GM23338 (cell line): ENCODE results near the gene MRGPRF. TPM values are rescaled to one million over a fixed set of nuclear protein-coding genes. Genes with fewer than 3 reads are reported as not detected.

Experiments
- ATAC-seq: fragments of 200-7000 bp; cut with Tn5 transposase; 3 replicates; pipeline ENCODE4 v1.9.1; 2020
- DNase-seq: peaks from one replicate; pipeline ENCODE4 v3.0.0-alpha.2; 2015; ENCODE audit warnings: low spot score
- H2AFZ ChIP-seq: fragments of 200-600 bp; sonication (generic); 2 replicates; pipeline ENCODE4 v1.8.0; 2016; ENCODE audit warnings: antibody characterized with exemption, mild to moderate bottlenecking, moderate library complexity
- H3F3A ChIP-seq: fragments of 200-600 bp; sonication (generic); replicated peaks from 2 replicates; pipeline ENCODE4 v1.8.0; 2017; ENCODE audit warnings: antibody characterized with exemption, mixed run types, low read depth
- H3K27ac ChIP-seq: fragments of 200-600 bp; sonication (generic); 2 replicates; pipeline ENCODE4 v1.6.1; 2016; ENCODE audit warnings: low read depth
- H3K27me3 ChIP-seq: fragments of 200-600 bp; sonication (generic); 2 replicates; pipeline ENCODE4 v1.8.0; 2016; ENCODE audit warnings: mild to moderate bottlenecking, mixed run types, moderate library complexity; ENCODE audit not compliant: insufficient read depth
- H3K36me3 ChIP-seq: fragments of 200-600 bp; sonication (generic); 2 replicates; pipeline ENCODE4 v1.8.0; 2016; ENCODE audit warnings: mild to moderate bottlenecking; ENCODE audit not compliant: insufficient read depth
- H3K4me1 ChIP-seq: fragments of 200-600 bp; sonication (generic); 2 replicates; pipeline ENCODE4 v1.8.0; 2016; ENCODE audit warnings: mild to moderate bottlenecking, moderate library complexity; ENCODE audit not compliant: insufficient read depth
- H3K4me2 ChIP-seq: fragments of 200-600 bp; sonication (generic); 2 replicates; pipeline ENCODE4 v1.7.1; 2017; ENCODE audit warnings: mixed run types
- H3K4me3 ChIP-seq: fragments of 200-600 bp; sonication (generic); 2 replicates; pipeline ENCODE4 v1.6.1; 2016; ENCODE audit warnings: mixed run types
- H3K79me2 ChIP-seq: fragments of 200-600 bp; sonication (generic); replicated peaks from 2 replicates; pipeline ENCODE4 v1.8.0; 2017; ENCODE audit warnings: mild to moderate bottlenecking; ENCODE audit not compliant: insufficient read depth
- H3K9me2 ChIP-seq: fragments of 200-600 bp; sonication (generic); 2 replicates; pipeline ENCODE4 v1.8.0; 2017; ENCODE audit not compliant: insufficient read depth
- H4K20me1 ChIP-seq: fragments of 200-600 bp; sonication (generic); replicated peaks from 2 replicates; pipeline ENCODE4 v1.8.0; 2017; ENCODE audit warnings: mild to moderate bottlenecking; ENCODE audit not compliant: insufficient read depth
- H3K27ac Mint-ChIP-seq: 2 replicates; pipeline ENCODE4 v1.8.0; 2020; ENCODE audit warnings: inconsistent platforms, mild to moderate bottlenecking, moderate library complexity, mixed read lengths
- H3K27me3 Mint-ChIP-seq: 3 replicates; pipeline ENCODE4 v1.8.0; 2022; ENCODE audit warnings: low read depth, mild to moderate bottlenecking, moderate library complexity, mixed read lengths, inconsistent platforms; ENCODE audit not compliant: insufficient read depth, poor library complexity
- H3K36me3 Mint-ChIP-seq: 3 replicates; pipeline ENCODE4 v1.8.0; 2021; ENCODE audit warnings: low read depth, mild to moderate bottlenecking, inconsistent platforms, moderate library complexity, mixed read lengths
- H3K4me1 Mint-ChIP-seq: 3 replicates; pipeline ENCODE4 v1.8.0; 2020; ENCODE audit warnings: mild to moderate bottlenecking, inconsistent platforms, mixed read lengths
- H3K4me3 Mint-ChIP-seq: 3 replicates; pipeline ENCODE4 v1.8.0; 2021; ENCODE audit warnings: moderate library complexity, mild to moderate bottlenecking, inconsistent platforms, mixed read lengths
- H3K9me3 Mint-ChIP-seq: 3 replicates; pipeline ENCODE4 v1.8.0; 2020; ENCODE audit warnings: moderate library complexity, mild to moderate bottlenecking, inconsistent platforms, mixed read lengths
- CREB1 ChIP-seq: fragments of 250-450 bp; sonication (Bioruptor Pico); IDR thresholded peaks from 2 replicates; pipeline ENCODE4 v1.5.0; 2020; ENCODE audit warnings: low read depth, mild to moderate bottlenecking, moderate library complexity
- ETS1 ChIP-seq: IDR thresholded peaks from 2 replicates; pipeline ENCODE4 v1.6.1; 2016; ENCODE audit warnings: antibody characterized with exemption
- EZH2 ChIP-seq: fragments of 200-600 bp; sonication (generic); IDR thresholded peaks from one replicate; pipeline ENCODE4 v1.8.0; 2017; ENCODE audit warnings: antibody characterized with exemption, mild to moderate bottlenecking, low read depth; ENCODE audit not compliant: unreplicated experiment
- EZH2phosphoT487 ChIP-seq: fragments of 200-600 bp; sonication (generic); IDR thresholded peaks from one replicate; pipeline ENCODE4 v1.8.1; 2018; ENCODE audit warnings: antibody characterized with exemption; ENCODE audit not compliant: unreplicated experiment
- JUNB ChIP-seq: IDR thresholded peaks from one replicate; pipeline ENCODE4 v1.6.1; 2016; ENCODE audit warnings: antibody characterized with exemption; ENCODE audit not compliant: unreplicated experiment
- NANOG ChIP-seq: IDR thresholded peaks from 2 replicates; pipeline ENCODE4 v1.6.1; 2016; ENCODE audit warnings: antibody characterized with exemption, borderline replicate concordance
- POLR2AphosphoS5 ChIP-seq: IDR thresholded peaks from 2 replicates; pipeline ENCODE4 v1.6.1; 2016; ENCODE audit warnings: antibody characterized with exemption, low read depth
- REST ChIP-seq: IDR thresholded peaks from one replicate; pipeline ENCODE4 v1.6.1; 2018; ENCODE audit warnings: antibody characterized with exemption; ENCODE audit not compliant: unreplicated experiment
- STAT1 ChIP-seq: IDR thresholded peaks from one replicate; pipeline ENCODE4 v1.6.1; 2016; ENCODE audit warnings: antibody characterized with exemption; ENCODE audit not compliant: unreplicated experiment
- ZNF114 ChIP-seq: fragments of 250-450 bp; sonication (Bioruptor Pico); IDR thresholded peaks from 2 replicates; pipeline ENCODE4 v1.5.0; 2020; ENCODE audit warnings: mild to moderate bottlenecking, moderate library complexity
- ZNF331 ChIP-seq: fragments of 250-450 bp; sonication (Bioruptor Pico); IDR thresholded peaks from 2 replicates; pipeline ENCODE4 v1.5.0; 2020; ENCODE audit warnings: low read depth, mild to moderate bottlenecking, moderate library complexity
- ZNF462 ChIP-seq: fragments of 250-450 bp; sonication (Bioruptor Pico); IDR thresholded peaks from 2 replicates; pipeline ENCODE4 v1.5.0; 2020; ENCODE audit warnings: mild to moderate bottlenecking, moderate library complexity
- polyA plus RNA-seq: library from polyadenylated mRNA; unstranded; fragments of >200 nt; fragmentation: Nextera tagmentation; extraction: Ambion mirVana; gene quantifications from 2 replicates; pipeline ENCODE4 v1.2.1, GENCODE V29; 2016
- total RNA-seq: library from RNA; depleted of rRNA; stranded (reverse); fragments of >200 nt; shearing (Covaris generic); gene quantifications from 2 replicates; pipeline ENCODE4 v1.2.3, GENCODE V29; 2014
- TF ChIP-seq, protein P1 (sequence below), 2 experiments: fragments of 200-600 bp in 1 of 2; sonication (generic) in 1 of 2; conservative IDR thresholded peaks; 2 replicates each; pipeline versions ENCODE4 v1.5.1 to v1.6.1; 2016 to 2017; ENCODE audit warnings: antibody characterized with exemption in 2 of 2, low read depth in 2 of 2, mild to moderate bottlenecking in 2 of 2, moderate library complexity in 1 of 2

Gene MRGPRF
- total and polyA plus RNA-seq, 2 experiments from 2014 or later: 3.3 to 9.0 TPM

GRCh38 chr11:69052343-69053168, 39.5 kb upstream of the MRGPRF start:
- no peaks in the 10 kb centered on the region for H3K9me3 Mint-ChIP-seq
- ATAC-seq (no peak), DNase-seq (no peak)
- no peak overlapping the region for H3K27ac ChIP-seq
- H3K79me2 ChIP-seq: peaks cover 52% of the 10 kb centered on the region
- TF ChIP-seq ETS1: no peak
- TF ChIP-seq EZH2phosphoT487: no peak
- TF ChIP-seq ZNF114 (CRISPR knock-in tag): no peak
- TF ChIP-seq, protein P1, sequence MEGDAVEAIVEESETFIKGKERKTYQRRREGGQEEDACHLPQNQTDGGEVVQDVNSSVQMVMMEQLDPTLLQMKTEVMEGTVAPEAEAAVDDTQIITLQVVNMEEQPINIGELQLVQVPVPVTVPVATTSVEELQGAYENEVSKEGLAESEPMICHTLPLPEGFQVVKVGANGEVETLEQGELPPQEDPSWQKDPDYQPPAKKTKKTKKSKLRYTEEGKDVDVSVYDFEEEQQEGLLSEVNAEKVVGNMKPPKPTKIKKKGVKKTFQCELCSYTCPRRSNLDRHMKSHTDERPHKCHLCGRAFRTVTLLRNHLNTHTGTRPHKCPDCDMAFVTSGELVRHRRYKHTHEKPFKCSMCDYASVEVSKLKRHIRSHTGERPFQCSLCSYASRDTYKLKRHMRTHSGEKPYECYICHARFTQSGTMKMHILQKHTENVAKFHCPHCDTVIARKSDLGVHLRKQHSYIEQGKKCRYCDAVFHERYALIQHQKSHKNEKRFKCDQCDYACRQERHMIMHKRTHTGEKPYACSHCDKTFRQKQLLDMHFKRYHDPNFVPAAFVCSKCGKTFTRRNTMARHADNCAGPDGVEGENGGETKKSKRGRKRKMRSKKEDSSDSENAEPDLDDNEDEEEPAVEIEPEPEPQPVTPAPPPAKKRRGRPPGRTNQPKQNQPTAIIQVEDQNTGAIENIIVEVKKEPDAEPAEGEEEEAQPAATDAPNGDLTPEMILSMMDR (conservative IDR thresholded peaks at IDR 0.05; ENCODE audit: low read depth in 2 of 2): no peak
- no peak for TF ChIP-seq CREB1 (CRISPR knock-in tag)
- TF ChIP-seq STAT1: no peak
- TF ChIP-seq JUNB: no peak
- no peak for TF ChIP-seq EZH2
- no peak for TF ChIP-seq NANOG
- TF ChIP-seq REST: no peak
- TF ChIP-seq ZNF331: no peak
- no peak for TF ChIP-seq POLR2AphosphoS5
- no peak for TF ChIP-seq ZNF462 (CRISPR knock-in tag)
- H3K9me2 ChIP-seq: no peaks in the 10 kb centered on the region
- H3K36me3 Mint-ChIP-seq: no peaks in the 10 kb centered on the region; the same call in 2 of the 3 replicates
- H3K4me3 Mint-ChIP-seq: no peak overlapping the region
- no peaks in the 10 kb centered on the region for H3K36me3 ChIP-seq
- H3K4me1 Mint-ChIP-seq: peaks cover 17% of the 10 kb centered on the region
- no peak overlapping the region for H2AFZ ChIP-seq
- H3K4me2 ChIP-seq: no peak overlapping the region
- 0 out of 2 replicates have a peak, but pooled peaks cover 1% of the 10 kb centered on the region for H3F3A ChIP-seq
- H4K20me1 ChIP-seq: no peaks in the 10 kb centered on the region; the same call in 1 of the 2 replicates
- no peak overlapping the region; the same call in 1 of the 2 replicates for H3K27ac Mint-ChIP-seq
- H3K27me3 Mint-ChIP-seq: peaks cover 3% of the 10 kb centered on the region
- no peak overlapping the region for H3K4me3 ChIP-seq
- no peaks in the 10 kb centered on the region for H3K27me3 ChIP-seq
- peaks cover 5% of the 10 kb centered on the region; the same call in 1 of the 2 replicates for H3K4me1 ChIP-seq
